Measurements from ENCODE around the gene SLC44A3. TPM values are rescaled to one million over a fixed set of nuclear protein-coding genes. Genes with fewer than 3 reads are reported as not detected.

Gene SLC44A3
- total and polyA plus RNA-seq, 2 of the 13 experiments (the other 11 are each of a cell fraction or from before 2014, with no cell fraction given), result 6.8 to 14.1 TPM

DNA sequence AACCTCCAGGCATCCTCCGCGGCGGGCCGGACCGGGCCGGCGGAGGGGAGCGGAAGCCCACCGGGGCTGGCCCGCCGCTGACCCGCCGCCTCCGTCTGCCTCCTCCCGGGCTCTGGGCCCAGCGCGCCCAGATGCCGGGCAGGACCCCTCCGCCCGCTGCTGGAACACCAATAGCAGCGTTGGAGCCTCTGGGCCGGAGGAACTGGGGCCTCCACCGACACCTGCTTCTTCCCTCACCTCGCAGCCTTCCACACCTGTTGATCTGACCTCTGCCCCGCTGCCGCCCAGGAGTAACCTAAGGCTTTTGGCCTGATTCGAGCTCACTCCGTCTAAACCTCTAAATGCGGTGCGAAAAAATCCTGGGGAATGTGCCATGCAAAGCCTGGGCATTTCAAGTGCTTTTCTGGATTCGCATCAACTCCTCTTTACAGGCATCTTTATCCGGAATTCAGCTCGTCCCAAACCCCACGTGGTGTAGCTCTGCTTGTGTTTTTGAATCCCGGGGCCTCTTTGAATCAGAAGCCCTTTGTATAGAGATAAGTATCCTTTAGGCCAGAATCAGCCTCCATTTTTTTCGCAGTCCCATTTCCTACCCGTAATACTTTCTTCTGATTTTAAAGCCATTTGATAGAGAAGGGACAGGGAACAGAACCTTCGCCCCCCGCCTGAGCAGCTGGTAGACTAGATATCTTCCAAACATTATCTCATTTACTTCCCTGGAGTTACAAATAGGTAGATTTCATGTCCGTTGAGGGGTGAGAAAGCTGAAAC, 107.4 kb downstream of the SLC44A3 start (continued):
- TF ChIP-seq ZNF281 (CRISPR knock-in tag; IDR thresholded peaks at IDR 0.05; ENCODE audit: borderline replicate concordance) (no peak), MTF2 (CRISPR knock-in tag; IDR thresholded peaks at IDR 0.05; ENCODE audit: borderline replicate concordance) (no peak), SALL2 (CRISPR knock-in tag; IDR thresholded peaks at IDR 0.05) (no peak), FOXA1 (IDR thresholded peaks at IDR 0.05) (no peak), FOXA1 (CRISPR knock-in tag; IDR thresholded peaks at IDR 0.05) (no peak), ZNF607 (CRISPR knock-in tag; IDR thresholded peaks at IDR 0.05; ENCODE audit: borderline replicate concordance) (no peak), ZNF503 (CRISPR knock-in tag; IDR thresholded peaks at IDR 0.05) (0 out of 2 replicates have a peak, but pooled peaks have one; percentile 2), ZNF770 (CRISPR knock-in tag; IDR thresholded peaks at IDR 0.05) (peak; percentile 82; the same call in 1 of the 2 replicates), ZC3H13 (CRISPR knock-in tag; IDR thresholded peaks at IDR 0.05) (peak; percentile 36; the same call in 1 of the 2 replicates), ZNF331 (CRISPR knock-in tag; IDR thresholded peaks at IDR 0.05) (no peak), ZNF333 (CRISPR knock-in tag; IDR thresholded peaks at IDR 0.05; ENCODE audit: borderline replicate concordance) (no peak), ZNF121 (CRISPR knock-in tag; IDR thresholded peaks at IDR 0.05) (no peak), POGZ (CRISPR knock-in tag; IDR thresholded peaks at IDR 0.05) (no peak), POLR2AphosphoS5 (IDR thresholded peaks at IDR 0.05; ENCODE audit: low read depth, low read length) (no peak; the same call in 1 of the 2 replicates)
- TF ChIP-seq, protein P1, sequence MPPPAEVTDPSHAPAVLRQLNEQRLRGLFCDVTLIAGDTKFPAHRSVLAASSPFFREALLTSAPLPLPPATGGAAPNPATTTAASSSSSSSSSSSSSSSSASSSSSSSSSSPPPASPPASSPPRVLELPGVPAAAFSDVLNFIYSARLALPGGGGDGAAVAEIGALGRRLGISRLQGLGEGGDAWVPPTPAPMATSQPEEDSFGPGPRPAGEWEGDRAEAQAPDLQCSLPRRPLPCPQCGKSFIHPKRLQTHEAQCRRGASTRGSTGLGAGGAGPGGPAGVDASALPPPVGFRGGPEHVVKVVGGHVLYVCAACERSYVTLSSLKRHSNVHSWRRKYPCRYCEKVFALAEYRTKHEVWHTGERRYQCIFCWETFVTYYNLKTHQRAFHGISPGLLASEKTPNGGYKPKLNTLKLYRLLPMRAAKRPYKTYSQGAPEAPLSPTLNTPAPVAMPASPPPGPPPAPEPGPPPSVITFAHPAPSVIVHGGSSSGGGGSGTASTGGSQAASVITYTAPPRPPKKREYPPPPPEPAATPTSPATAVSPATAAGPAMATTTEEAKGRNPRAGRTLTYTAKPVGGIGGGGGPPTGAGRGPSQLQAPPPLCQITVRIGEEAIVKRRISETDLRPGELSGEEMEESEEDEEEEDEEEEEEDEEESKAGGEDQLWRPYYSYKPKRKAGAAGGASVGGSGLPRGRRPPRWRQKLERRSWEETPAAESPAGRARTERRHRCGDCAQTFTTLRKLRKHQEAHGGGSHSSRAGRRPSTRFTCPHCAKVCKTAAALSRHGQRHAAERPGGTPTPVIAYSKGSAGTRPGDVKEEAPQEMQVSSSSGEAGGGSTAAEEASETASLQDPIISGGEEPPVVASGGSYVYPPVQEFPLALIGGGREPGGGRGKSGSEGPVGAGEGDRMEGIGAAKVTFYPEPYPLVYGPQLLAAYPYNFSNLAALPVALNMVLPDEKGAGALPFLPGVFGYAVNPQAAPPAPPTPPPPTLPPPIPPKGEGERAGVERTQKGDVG (CRISPR knock-in tag; IDR thresholded peaks at IDR 0.05; ENCODE audit: borderline replicate concordance), result no peak
- TF ChIP-seq, protein P2, sequence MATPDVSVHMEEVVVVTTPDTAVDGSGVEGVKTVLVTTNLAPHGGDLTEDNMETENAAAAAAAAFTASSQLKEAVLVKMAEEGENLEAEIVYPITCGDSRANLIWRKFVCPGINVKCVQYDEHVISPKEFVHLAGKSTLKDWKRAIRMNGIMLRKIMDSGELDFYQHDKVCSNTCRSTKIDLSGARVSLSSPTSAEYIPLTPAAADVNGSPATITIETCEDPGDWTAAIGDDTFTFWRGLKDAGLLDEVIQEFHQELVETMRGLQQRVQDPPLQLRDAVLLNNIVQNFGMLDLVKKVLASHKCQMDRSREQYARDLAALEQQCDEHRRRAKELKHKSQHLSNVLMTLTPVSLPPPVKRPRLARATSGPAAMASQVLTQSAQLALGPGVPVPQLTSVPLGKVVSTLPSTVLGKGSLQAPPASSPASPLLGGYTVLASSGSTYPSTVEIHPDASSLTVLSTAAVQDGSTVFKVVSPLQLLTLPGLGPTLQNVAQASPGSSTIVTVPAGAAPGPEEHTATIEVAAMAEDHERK (CRISPR knock-in tag; IDR thresholded peaks at IDR 0.05; ENCODE audit: low read depth), result no peak

Measured in HepG2 (cell line).